ENCODE data around the gene POMGNT1.

POMGNT1 gene

DNA sequence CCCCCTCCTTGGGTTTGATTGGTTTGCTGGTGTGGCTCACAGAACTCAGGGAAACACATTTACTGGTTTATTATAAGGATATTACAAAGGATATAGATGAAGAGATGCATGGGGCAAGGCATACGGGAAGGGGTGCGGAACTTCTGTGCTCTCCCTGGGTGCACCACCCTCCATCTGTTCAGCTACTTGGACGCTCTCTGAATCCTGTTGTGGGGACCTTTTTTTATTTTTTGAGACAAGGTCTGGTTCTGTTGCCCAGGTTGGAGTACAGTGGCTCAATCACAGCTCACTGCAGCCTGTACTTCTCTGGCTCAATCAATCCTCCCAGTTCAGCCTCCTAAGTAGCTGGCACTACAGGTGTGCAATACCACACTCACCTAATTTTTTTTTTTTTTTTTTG is 12.3 kb upstream of the POMGNT1 start:
- DNase-seq (ENCODE audit: low read depth in 2 of 2) = no peak

DNA sequence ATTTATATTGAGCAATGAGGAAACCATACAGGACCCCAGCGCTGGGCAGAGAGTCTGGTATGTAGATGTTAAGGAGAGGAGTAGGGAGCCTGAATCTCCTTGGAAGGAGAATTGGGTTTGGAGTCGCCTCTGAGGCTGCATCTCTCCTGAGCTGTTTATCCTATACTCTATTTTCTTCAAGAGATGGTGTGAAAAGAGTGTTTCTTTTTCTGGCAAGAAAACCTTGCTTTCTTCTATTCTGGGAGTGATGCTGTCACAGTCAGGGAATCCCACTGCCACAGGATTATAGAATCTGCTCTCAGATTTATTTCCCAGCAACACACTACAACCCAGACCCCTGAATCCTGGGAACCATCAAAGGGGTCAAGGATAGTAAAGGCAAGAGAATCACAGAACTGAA is 8.2 kb upstream of the POMGNT1 start:
- DNase-seq (ENCODE audit: low read depth in 2 of 2) = no peak

DNA sequence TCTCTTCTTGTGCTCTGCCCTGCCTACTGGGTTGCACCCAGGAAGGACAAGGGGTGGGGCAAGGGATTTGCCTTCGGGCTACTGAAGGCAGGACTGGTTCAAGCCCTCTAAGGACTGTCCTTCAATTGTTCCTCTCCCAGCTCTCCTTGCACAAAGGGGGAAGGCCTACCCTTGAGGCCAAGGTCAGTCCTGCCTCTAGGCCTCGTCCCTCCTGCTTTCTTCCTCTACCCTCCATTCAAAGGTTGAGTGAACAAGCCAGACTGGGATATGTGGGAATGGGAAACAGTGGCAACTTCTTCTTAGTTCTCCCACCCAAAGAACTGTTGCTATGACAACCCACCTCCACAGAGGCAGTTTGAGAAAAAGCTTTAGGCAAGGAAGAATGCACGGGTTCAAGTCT is 7.6 kb upstream of the POMGNT1 start:
- no peak for DNase-seq (ENCODE audit: low read depth in 2 of 2)

DNA sequence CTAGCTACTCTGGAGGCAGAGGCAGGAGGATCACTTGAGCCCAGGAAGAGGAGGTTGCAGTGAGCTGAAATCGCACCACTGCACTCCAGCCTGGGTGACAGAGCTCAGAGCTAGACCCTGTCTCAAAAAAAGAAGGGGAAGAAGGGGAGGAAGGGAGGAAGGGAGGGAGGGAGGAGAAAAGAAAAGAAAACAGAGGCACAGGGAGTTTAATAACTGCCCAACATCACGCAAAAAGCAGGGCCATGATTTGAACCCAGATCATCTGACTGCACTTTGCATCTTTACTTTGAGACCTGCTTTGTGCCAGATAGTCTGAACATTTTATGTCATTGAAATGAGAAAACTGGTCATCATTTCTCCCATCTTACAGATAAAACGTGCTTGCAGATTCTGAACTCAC is 6.9 kb upstream of the POMGNT1 start:
- DNase-seq (ENCODE audit: low read depth in 2 of 2) = no peak

DNA sequence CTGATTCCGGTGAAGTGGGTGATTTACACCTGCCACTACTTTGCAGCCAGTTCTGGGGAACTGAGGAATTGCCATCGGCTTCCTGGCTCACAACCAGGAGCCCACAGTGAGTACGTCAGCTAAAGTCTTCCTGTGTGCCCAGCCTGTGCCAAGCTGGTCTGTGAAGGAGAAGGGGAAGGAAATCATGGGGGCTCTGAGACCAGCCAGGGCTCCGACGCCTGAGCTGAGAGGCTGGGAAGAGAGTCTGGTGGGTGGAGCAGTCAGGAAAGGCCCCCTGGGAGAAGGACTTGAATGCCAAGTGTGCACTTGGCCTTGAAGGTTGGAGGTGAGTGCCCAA is 6.1 kb upstream of the POMGNT1 start:
- no peak for DNase-seq (ENCODE audit: low read depth in 2 of 2)

DNA sequence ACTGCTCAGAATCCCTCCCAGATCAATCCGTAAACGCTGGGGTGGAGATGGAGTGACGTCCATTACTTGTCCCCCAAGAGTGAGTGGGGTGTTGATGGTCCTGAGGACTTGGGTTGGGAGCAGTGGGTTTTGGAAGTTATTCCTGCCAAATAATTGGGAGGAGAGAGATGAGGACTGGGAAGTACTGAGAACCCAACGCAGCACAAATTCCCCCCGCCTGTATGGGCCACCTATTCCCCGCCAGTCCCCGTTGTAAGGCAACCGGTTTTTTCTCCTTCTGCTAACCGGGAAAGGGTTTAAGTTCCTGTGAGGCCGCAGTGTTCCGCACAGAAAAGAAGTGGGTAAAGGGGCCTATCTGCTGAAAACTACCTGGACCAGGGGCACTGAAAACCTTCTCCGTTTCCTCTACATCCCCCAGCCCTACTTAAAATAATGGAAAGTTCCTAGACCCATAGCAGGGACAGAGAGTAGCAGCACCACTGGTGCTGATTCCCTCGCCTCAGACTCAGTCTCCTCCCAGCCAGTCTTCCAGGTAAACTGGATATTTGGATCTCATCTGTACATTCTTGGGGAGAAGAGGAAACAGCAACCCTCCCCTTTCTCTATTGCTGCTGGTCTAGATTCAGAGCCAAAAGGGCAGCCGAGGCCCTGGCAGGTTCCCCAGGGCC is 5.6 kb upstream of the POMGNT1 start:
- no peak for DNase-seq (ENCODE audit: low read depth in 2 of 2)

DNA sequence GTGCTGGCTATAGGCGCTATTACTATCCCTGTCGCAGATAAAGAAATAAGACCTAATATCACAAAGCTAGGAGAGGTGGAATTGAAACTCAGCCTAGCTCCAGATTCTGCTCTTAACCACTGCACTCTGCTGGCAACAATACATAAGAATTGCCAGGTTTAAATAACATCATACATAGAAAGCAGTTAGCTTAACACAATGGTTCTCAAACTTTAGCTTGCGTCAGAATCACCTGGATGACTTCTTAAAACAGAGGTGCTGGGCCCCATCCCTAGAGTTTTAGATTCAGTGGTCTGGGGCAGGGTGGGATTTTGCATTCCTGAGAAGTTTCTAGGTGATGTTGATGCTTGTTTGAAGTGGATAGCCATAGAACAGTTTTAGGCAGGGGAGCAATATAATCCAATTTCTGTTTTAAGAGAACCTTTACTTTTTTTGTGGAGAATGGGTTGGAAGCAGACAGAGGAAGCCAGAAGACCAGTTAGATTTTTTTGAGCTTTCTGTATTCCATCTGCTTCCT is 1.1 kb upstream of the POMGNT1 start:
- DNase-seq (ENCODE audit: low read depth in 2 of 2) = no peak

DNA sequence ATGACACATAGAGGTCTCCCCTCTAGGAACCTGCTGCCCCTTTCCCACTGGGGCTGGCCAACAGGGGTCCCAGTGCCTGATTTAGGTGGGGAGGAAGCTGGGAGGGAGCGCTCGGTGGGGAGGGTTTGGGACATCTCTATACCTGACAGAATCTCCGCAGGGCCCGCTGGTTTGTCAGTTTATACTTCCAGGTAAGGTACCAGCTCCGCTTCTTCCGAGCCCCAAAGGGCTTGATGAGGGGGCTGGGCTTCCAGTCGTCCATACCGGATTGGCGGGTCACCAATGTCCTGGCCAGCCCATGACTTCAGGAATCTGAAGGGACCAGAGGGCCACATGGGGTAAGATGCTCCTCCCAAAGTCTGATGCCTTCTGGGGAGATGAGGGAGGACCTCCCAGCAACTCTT is 672 bp downstream of the POMGNT1 start:
- no peak for DNase-seq (ENCODE audit: low read depth in 2 of 2)

DNA sequence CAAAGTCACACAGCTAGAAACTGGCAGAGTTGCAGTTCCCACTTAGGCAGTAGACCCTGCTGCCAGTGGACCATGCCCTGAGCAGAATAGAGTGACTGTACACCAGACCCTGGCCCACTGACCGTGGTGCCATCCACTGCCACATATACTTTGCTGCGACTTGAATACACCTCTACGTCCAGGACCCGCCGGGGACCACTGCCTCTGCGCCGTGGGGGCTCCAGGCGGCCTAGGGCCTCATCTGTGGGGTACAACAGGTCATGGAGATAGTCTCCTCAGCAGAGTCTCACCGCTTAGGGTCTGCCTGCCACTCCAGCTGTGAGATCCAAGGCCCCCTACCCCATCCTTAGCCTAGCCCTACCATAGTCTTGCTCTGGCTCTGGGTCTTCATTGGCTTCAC is 1.6 kb downstream of the POMGNT1 start:
- no peak for DNase-seq (ENCODE audit: low read depth in 2 of 2)

DNA sequence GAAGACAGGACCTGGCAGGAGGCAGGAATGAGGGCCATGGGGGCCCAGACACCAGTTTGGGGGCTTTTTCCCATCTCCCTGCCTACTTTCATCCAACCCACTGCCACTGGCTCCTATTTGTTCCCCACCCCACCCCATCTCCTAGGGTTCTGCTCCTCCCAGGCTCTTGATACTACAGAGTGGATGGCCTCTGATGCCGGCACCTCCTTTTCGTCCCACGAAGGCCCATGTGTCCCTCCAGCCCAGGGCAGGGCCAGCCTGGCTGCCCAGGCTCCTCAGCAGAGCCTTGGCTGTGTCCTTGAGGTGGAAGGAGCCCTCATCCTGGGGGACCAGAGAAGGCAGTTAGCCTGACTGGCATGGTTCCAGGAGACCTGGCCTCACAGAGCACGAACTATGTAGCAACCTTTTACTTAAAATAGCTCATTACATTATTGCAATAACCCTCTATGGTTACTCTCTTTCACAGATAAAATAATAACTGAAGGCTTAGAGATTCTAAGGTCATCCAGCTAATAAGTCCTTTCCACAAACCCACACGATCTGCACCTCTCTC is 3.5 kb downstream of the POMGNT1 start:
- DNase-seq (ENCODE audit: low read depth in 2 of 2) = no peak

DNA sequence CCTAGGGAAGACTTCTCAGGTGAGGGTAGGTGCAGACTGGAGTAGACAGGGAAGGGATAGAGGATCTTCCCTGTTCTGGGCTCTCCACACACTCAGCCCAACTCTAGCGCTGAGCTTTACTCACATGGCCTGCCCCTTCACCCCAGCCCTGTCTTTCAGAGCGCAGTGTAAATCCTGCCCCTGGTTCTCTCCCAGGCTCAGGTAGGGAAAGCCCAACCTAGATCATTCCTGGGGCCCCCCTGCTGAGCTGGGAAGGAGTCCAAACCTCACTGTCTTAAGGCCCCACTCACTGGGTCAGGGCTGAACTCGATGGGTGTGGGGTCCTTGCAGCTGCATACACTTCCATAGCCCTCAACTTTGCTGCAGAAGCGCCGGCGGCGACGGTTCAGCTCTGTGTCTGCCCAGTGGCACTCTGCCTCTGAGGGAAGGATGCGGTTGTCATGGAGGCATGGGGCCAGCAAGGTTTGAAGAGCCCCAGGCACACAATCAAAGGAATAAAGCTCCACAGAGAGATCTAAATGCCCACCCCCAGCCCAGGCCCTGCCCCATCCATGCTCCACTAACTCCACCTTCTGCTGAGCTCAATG is 4.2 kb downstream of the POMGNT1 start:
- no peak for DNase-seq (ENCODE audit: low read depth in 2 of 2)

DNA sequence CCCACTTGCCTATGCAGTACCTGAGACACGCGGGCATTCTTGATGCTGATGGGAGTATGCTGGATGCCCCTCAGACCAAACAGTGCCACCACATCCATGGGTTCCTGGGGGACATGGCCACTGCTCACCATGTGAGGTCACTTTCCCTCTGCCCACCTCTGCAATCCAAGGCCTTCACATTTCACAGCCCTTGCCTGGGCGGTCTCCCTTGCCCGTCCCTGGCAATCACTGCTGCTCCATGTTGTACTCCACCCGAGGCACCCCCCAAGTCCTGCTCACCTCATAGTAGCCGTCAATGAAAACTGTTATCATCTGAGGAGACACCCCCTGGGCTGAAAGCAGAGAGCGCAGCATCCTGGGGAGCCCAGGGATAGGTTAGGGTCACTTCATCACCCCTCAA is 4.9 kb downstream of the POMGNT1 start:
- DNase-seq (ENCODE audit: low read depth in 2 of 2) = no peak

DNA sequence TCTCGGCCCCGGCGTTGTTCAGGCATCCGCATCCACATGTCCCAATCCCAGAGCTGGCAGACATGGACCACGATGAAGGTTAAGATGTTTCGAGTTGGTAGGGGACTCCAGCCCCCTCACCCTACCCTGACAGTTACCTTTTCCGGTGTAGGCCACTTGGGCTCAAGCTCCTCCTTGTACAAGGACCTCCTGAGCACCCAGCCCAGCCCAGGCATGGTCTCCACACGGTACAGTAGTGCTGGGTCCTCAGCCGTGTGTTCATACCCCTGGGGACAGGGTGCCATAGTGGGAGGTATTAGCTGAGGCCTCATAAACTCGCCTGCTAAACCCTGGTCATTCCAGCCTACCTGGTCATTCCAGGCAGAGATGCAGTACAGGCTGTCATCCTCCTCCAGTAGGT is 6.1 kb downstream of the POMGNT1 start:
- DNase-seq (ENCODE audit: low read depth in 2 of 2) = no peak

DNA sequence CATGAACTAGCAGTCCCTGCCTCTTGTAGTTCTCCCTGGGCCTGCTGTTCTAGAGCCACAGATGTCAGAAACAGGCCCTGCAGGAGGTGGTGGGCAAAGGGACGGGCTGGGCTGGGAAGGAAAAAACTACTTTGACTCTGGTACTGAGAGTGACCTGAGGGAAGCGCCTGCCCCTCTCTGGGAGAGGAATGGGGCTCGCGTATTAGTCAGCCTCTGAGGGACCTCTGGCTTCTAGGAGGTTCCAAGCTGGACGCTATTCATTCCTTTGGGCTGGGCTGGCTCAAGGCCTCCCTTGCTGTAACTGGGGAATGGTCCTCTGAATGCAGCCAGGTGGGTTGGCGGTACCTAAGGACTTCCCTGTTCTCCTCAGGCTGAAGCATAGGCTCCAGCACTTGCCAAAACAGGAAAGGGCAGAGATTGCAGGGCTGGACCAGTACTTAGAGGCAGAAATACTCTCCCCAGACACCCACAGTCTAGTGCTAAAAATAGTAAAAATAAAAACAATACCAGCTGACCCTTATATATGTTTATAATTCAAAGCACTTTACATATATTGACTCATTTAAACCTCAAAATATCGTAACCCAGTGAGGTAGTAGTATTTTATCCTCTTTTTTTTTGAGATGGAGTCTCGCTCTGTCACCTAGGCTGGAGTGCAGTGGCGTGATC is 7.1 kb downstream of the POMGNT1 start:
- no peak for DNase-seq (ENCODE audit: low read depth in 2 of 2)

DNA sequence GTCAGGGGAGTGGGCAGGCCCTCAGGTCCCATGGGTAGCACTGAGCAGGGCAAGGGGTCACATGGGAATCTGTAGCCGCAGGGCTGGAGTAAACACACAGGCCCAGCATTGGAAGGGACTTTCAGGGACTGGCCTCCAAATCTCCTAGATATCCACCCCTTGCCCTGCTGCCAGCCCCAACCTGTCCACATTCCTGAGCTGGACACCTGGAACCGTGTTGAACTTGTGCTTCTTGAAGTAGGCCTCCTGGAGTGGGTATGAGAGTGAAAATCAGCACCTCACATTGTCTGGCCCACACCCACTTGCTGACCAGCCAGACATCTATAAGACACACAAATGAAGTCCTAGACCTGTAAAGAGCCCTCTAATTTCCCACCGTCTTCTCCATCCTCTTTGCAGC is 7.7 kb downstream of the POMGNT1 start:
- no peak for DNase-seq (ENCODE audit: low read depth in 2 of 2)

DNA sequence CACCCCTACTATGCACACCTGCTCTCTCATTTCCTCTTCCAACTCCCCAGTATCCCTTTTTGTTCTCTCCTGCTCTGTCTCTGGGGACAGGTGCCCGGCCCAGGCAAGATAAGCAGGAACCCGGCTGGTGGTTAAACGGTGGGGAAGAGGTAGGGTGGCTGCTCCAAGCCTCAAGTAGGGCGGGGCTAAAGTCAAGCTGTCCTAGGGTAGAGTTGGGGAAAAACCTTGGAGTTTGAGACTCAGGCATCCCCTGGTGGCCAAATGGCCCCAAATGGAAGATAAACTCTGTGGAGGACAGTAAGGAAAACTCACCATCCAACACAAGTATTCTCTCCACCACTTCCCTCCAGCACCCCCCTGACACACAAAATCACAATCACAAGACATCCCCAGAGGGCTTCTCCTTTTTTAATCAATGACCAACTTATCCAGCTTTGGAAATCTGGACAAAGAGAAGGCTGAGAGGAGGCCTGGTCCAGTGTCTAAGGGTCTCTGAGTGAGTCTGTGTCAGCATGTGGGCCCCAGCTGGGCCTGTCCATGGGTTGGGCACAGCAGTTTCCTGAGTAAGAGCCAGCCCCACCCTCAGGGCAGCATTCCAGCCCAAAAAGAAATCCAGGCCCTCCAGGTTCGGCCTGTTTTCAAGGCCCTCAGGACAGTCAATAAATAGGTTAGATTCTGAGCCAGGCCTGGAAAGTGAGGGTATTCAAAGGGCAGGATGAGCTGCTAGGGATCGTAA is 9.8 kb downstream of the POMGNT1 start:
- DNase-seq (ENCODE audit: low read depth in 2 of 2) = no peak

DNA sequence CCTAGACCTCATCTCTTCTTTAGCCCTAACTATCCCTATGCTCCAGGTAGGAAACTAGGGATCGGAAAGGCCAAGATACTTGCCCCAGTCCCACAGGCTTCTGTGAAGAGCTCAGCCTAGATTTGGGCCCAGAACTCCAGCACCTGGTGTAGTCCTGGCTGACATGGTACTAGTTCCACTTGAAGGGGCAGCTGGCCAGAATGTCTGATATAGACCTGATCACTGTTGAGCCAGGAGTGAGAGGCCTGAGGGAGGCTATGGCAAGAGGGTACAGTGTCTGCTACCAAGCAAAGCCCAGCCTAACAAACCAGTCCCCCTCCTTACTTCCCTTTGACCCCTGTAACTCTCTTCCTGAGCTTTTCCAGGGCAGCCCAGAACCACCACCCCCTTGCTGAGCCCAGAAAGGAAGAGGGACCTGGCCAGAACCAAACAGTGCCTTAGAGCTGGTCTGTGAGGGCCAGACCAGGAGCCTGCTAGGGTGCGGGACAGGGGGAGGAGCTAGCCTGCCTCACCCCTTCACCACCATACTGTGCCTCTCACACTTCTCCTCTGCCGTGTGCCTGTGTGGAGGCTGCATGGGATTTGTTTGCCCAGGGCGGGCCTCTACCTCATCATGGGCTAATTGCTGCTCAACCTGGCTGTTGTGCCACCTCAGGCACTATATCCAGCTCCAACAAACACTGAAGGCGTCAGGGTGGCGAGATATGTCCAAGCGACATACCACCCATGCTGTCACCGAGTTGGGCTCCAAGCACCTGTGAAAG is 10.9 kb downstream of the POMGNT1 start:
- no peak for DNase-seq (ENCODE audit: low read depth in 2 of 2)

DNA sequence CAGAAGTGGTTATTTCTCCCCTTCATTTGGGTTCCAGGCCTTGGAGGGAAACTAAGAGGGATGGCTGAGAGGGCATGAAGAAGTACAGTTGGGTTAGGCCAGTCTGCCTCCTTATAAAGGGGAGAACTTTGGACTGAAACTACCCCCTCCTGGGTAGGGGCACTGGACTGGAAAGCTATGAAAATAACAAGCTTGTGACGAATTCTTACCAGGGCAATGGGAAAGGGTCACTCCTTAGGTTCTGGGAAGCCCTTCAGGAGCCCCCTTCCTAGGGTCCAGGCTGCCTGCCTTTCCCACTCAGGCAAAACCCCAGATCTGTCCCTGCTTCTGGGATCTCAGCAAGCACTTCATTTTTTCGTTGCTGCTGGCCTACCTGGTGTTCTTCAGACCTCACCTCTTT is 12.2 kb downstream of the POMGNT1 start:
- no peak for DNase-seq (ENCODE audit: low read depth in 2 of 2)

DNA sequence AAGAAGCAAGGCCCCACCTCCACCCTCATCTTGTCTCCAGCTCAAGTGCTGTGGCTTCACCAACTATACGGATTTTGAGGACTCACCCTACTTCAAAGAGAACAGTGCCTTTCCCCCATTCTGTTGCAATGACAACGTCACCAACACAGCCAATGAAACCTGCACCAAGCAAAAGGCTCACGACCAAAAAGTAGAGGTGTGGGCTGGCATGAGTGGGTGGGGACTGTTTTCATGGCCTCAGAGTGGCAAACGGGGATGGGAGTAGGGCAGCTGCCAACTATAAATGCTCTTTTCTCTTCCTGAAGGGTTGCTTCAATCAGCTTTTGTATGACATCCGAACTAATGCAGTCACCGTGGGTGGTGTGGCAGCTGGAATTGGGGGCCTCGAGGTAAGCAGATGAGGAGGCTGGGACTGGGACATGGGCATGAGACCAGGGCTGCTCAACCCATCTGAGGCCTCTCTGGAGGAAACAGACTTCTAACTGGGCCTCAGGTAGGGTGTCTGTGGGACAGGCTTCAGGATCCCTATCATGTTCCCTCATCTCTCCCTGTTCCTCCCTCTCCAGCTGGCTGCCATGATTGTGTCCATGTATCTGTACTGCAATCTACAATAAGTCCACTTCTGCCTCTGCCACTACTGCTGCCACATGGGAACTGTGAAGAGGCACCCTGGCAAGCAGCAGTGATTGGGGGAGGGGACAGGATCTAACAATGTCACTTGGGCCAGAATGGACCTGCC is 13.1 kb downstream of the POMGNT1 start:
- peak; percentile 40 to 47 for DNase-seq (ENCODE audit: low read depth in 2 of 2)

DNA sequence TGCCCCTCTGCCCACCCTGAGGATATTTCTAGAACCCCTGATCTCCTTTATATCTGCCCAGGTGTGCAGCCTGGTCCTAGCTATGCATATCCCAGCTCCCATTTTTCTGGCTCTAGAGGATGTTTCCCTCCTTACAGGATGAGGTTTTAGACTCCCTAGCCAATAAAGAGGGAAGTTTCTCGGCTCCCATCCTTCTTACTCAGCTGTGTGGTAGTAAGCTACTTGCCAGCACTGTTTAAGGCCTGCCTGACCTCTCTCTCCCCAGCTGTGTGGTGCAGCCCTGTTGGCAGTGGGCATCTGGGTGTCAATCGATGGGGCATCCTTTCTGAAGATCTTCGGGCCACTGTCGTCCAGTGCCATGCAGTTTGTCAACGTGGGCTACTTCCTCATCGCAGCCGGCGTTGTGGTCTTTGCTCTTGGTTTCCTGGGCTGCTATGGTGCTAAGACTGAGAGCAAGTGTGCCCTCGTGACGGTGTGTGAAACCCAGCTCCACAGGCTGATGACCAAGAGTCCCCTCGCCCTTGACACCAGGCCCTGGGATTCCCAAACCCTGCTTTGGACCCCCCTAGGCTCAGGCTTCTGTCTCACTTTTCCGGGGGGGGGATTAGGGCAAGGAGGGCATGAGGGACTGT is 14.2 kb downstream of the POMGNT1 start:
- DNase-seq (ENCODE audit: low read depth in 2 of 2) = no peak
